ENCODE data around the gene SPEM2.

SPEM2 gene

GRCh38 chr17:7407485-7408251 lies 17.7 kb upstream of the SPEM2 start, which contains the start of gene NLGN2:
TSS of gene NLGN2 (plus strand) at chr17:7407845. CDS start at chr17:7408256, 411 bp downstream.
- DNase-seq (ENCODE audit: insufficient read length, low spot score) (no peak), FAIRE-seq (no peak)
- no peak for TF ChIP-seq POLR2A (IDR thresholded peaks at IDR 0.05; ENCODE audit: low read depth, low read length)

GRCh38 chr17:7408252-7408727 lies 17.1 kb upstream of the SPEM2 start:
- DNase-seq (ENCODE audit: insufficient read length, low spot score) (no peak), FAIRE-seq (no peak)
- TF ChIP-seq POLR2A (IDR thresholded peaks at IDR 0.05; ENCODE audit: low read depth, low read length): no peak

GRCh38 chr17:7408863-7409262 lies 16.6 kb upstream of the SPEM2 start:
- no peak for DNase-seq (ENCODE audit: insufficient read length, low spot score)
- FAIRE-seq: no peak
- no peak for TF ChIP-seq POLR2A (IDR thresholded peaks at IDR 0.05; ENCODE audit: low read depth, low read length)

- TF ChIP-seq POLR2A (IDR thresholded peaks at IDR 0.05; ENCODE audit: low read depth, low read length): no peak
- DNase-seq (ENCODE audit: insufficient read length, low spot score) (no peak), FAIRE-seq (no peak)
These were observed 15.7 kb upstream of the SPEM2 start for GRCh38 chr17:7409716-7410115.

GRCh38 chr17:7410634-7411426 lies 14.6 kb upstream of the SPEM2 start:
- TF ChIP-seq POLR2A (IDR thresholded peaks at IDR 0.05; ENCODE audit: low read depth, low read length): no peak
- no peak for DNase-seq (ENCODE audit: insufficient read length, low spot score)
- no peak for FAIRE-seq

- no peak for DNase-seq (ENCODE audit: insufficient read length, low spot score)
- TF ChIP-seq POLR2A (IDR thresholded peaks at IDR 0.05; ENCODE audit: low read depth, low read length): no peak
- no peak for FAIRE-seq
These were observed 14.0 kb upstream of the SPEM2 start for GRCh38 chr17:7411427-7411750.

- DNase-seq (ENCODE audit: insufficient read length, low spot score) (peak; percentile 95), FAIRE-seq (peak; percentile 61)
- no peak for TF ChIP-seq POLR2A (IDR thresholded peaks at IDR 0.05; ENCODE audit: low read depth, low read length)
These were observed 11.9 kb upstream of the SPEM2 start for GRCh38 chr17:7413346-7413985.

- no peak for TF ChIP-seq POLR2A (IDR thresholded peaks at IDR 0.05; ENCODE audit: low read depth, low read length)
- no peak for FAIRE-seq
- no peak for DNase-seq (ENCODE audit: insufficient read length, low spot score)
These were observed 10.6 kb upstream of the SPEM2 start for GRCh38 chr17:7414837-7415236.

GRCh38 chr17:7415784-7416183 lies 9.6 kb upstream of the SPEM2 start:
- FAIRE-seq (no peak), DNase-seq (ENCODE audit: insufficient read length, low spot score) (no peak)
- TF ChIP-seq POLR2A (IDR thresholded peaks at IDR 0.05; ENCODE audit: low read depth, low read length): no peak

- no peak for TF ChIP-seq POLR2A (IDR thresholded peaks at IDR 0.05; ENCODE audit: low read depth, low read length)
- no peak for FAIRE-seq
- DNase-seq (ENCODE audit: insufficient read length, low spot score): no peak
These were observed 9.1 kb upstream of the SPEM2 start for GRCh38 chr17:7416323-7416722.

- FAIRE-seq (no peak), DNase-seq (ENCODE audit: insufficient read length, low spot score) (no peak)
- no peak for TF ChIP-seq POLR2A (IDR thresholded peaks at IDR 0.05; ENCODE audit: low read depth, low read length)
These were observed 8.3 kb upstream of the SPEM2 start for GRCh38 chr17:7417056-7417655.

GRCh38 chr17:7418472-7419152 lies 6.8 kb upstream of the SPEM2 start:
- no peak for DNase-seq (ENCODE audit: insufficient read length, low spot score)
- no peak for TF ChIP-seq POLR2A (IDR thresholded peaks at IDR 0.05; ENCODE audit: low read depth, low read length)
- FAIRE-seq: no peak

GRCh38 chr17:7419819-7420610 lies 5.4 kb upstream of the SPEM2 start, which contains the start of gene SPEM1:
TSS of gene SPEM1 (plus strand) at chr17:7420324. CDS start at chr17:7420385, 61 bp downstream.
- DNase-seq (ENCODE audit: insufficient read length, low spot score) (no peak), FAIRE-seq (no peak)
- TF ChIP-seq POLR2A (IDR thresholded peaks at IDR 0.05; ENCODE audit: low read depth, low read length): no peak

Measured in H54 (cell line).